Measurements from ENCODE around the gene TCAF1. TPM values are rescaled to one million over a fixed set of nuclear protein-coding genes. Genes with fewer than 3 reads are reported as not detected.

The TCAF1 gene
- total RNA-seq (2022; extraction: Qiagen RNA extraction; ENCODE audit: low read depth): 12.6 to 21.0 TPM (median 16.3 TPM) in 5 replicates

GRCh38 chr7:143901668-143902331, at the start of gene TCAF1:
TCAF1 (minus strand) TSS chr7:143902176; CDS start chr7:143876608, 25,568 bp downstream.

GRCh38 chr7:143934526-143935325, 32.8 kb upstream of the TCAF1 start, which contains the start of gene OR2F2:
OR2F2 (plus strand) TSS chr7:143935233; CDS start chr7:143935233, 0 bp downstream.

Other genes starting within 250 kb of the TCAF1 start
- gene CTAGE6, start 144.5 kb downstream of the TCAF1 start, total RNA-seq (2022; extraction: Qiagen RNA extraction; ENCODE audit: low read depth): not detected in 5 replicates
- gene OR2F2, start 33.1 kb upstream of the TCAF1 start, total RNA-seq (2022; extraction: Qiagen RNA extraction; ENCODE audit: low read depth): not detected in 5 replicates
- not detected in 5 replicates for gene OR2F1, start 52.7 kb upstream of the TCAF1 start, total RNA-seq (2022; extraction: Qiagen RNA extraction; ENCODE audit: low read depth)
- not detected in 5 replicates for gene OR6B1, start 98.1 kb upstream of the TCAF1 start, total RNA-seq (2022; extraction: Qiagen RNA extraction; ENCODE audit: low read depth)
- gene OR2A5, start 146.8 kb upstream of the TCAF1 start, total RNA-seq (2022; extraction: Qiagen RNA extraction; ENCODE audit: low read depth): not detected in 5 replicates
- gene OR2A25, start 167.6 kb upstream of the TCAF1 start, total RNA-seq (2022; extraction: Qiagen RNA extraction; ENCODE audit: low read depth): not detected in 5 replicates
- gene OR2A12, start 184.1 kb upstream of the TCAF1 start, total RNA-seq (2022; extraction: Qiagen RNA extraction; ENCODE audit: low read depth): not detected in 5 replicates
- gene OR2A2, start 207.4 kb upstream of the TCAF1 start, total RNA-seq (2022; extraction: Qiagen RNA extraction; ENCODE audit: low read depth): not detected in 5 replicates
- gene OR2A14, start 221.0 kb upstream of the TCAF1 start, total RNA-seq (2022; extraction: Qiagen RNA extraction; ENCODE audit: low read depth): not detected in 5 replicates